HCT116 (cell line): ENCODE data around the gene CEP72.

ENCODE experiments used
- POLR2A ChIP-seq: IDR thresholded peaks from 2 replicates; pipeline ENCODE4 v1.7.0; 2011; ENCODE audit warnings: borderline replicate concordance; ENCODE audit not compliant: insufficient read depth, insufficient read length; ENCODE audit errors: extremely low read depth
- TF ChIP-seq, protein P1 (sequence below), 3 experiments: fragments of 200-600 bp in 1 of 3; sonication (generic) in 1 of 3; IDR thresholded peaks in 2 of 3; conservative IDR thresholded peaks in 1 of 3; 2 replicates each; pipeline ENCODE4 v1.5.1; 2012 to 2017; ENCODE audit warnings: low read depth in 2 of 3, low read length in 2 of 3, antibody characterized with exemption in 1 of 3, borderline replicate concordance in 1 of 3, control low read depth in 1 of 3, mild to moderate bottlenecking in 1 of 3, mixed read lengths in 1 of 3, mixed run types in 1 of 3, moderate library complexity in 1 of 3; ENCODE audit not compliant: insufficient read depth in 1 of 3
- TF ChIP-seq, protein P2 (sequence below): IDR thresholded peaks from 2 replicates; pipeline ENCODE4 v1.6.1; 2012
- TF ChIP-seq, protein P3 (sequence below): IDR thresholded peaks from 2 replicates; pipeline ENCODE4 v1.6.1; 2012; ENCODE audit warnings: low read depth
- TF ChIP-seq, protein P4 (sequence below): IDR thresholded peaks from 2 replicates; pipeline ENCODE4 v1.6.1; 2012

DNA sequence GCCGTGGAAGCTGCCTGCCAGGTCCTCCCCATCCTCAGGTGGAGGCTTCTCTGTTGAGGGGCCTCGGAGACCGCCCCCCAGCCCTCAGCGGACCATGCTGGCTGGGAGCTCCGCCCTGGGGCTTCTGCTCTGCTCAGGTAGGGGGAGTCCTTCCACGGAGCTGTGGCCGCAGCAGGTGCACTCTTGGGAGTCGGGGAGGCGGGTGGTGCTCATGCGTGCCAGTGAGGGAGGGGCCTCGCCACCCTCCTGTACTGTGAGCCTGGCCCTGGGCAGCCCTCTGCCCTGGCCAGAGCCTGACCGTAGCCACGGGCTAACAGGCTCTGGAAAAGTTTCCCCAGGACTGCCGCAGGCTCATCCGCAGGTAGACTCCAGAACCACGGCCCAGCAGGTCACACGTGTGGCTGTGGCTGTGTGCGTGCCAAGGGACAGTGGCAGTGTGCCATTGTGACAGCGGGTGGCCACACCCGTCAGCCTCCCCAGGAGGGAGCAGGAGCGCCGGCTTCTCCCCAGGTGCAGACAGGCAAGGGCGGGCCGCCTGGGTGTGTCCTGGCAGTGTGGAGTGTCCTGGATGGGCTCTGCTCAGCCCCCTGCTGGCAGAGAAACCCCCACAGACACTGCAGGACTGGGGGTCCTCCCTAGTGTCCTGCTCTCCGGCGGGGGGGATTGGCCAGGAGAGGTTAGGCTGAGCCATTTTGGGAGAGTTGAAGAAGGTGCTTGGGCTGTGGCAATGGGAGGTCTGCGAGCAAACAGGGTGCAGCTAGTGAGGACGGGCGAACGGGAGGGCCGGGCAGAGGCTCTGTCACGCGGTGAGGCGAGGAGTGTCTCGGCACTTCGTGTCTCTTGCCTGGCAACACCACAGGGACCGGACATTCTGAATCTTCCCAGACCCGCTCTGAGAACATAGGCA lies 51.5 kb downstream of the CEP72 start:
- TF ChIP-seq, protein P1, sequence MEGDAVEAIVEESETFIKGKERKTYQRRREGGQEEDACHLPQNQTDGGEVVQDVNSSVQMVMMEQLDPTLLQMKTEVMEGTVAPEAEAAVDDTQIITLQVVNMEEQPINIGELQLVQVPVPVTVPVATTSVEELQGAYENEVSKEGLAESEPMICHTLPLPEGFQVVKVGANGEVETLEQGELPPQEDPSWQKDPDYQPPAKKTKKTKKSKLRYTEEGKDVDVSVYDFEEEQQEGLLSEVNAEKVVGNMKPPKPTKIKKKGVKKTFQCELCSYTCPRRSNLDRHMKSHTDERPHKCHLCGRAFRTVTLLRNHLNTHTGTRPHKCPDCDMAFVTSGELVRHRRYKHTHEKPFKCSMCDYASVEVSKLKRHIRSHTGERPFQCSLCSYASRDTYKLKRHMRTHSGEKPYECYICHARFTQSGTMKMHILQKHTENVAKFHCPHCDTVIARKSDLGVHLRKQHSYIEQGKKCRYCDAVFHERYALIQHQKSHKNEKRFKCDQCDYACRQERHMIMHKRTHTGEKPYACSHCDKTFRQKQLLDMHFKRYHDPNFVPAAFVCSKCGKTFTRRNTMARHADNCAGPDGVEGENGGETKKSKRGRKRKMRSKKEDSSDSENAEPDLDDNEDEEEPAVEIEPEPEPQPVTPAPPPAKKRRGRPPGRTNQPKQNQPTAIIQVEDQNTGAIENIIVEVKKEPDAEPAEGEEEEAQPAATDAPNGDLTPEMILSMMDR (IDR thresholded peaks at IDR 0.05 in 2 of 3, conservative IDR thresholded peaks at IDR 0.05 in 1 of 3; ENCODE audit: borderline replicate concordance in 1 of 3, insufficient read depth in 1 of 3, low read depth in 2 of 3, low read length in 2 of 3) = peak in 1 of 3 experiments; percentile 11; a peak in 1 of 6 replicates
- TF ChIP-seq, protein P2, sequence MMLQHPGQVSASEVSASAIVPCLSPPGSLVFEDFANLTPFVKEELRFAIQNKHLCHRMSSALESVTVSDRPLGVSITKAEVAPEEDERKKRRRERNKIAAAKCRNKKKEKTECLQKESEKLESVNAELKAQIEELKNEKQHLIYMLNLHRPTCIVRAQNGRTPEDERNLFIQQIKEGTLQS = no peak
- TF ChIP-seq, protein P3, sequence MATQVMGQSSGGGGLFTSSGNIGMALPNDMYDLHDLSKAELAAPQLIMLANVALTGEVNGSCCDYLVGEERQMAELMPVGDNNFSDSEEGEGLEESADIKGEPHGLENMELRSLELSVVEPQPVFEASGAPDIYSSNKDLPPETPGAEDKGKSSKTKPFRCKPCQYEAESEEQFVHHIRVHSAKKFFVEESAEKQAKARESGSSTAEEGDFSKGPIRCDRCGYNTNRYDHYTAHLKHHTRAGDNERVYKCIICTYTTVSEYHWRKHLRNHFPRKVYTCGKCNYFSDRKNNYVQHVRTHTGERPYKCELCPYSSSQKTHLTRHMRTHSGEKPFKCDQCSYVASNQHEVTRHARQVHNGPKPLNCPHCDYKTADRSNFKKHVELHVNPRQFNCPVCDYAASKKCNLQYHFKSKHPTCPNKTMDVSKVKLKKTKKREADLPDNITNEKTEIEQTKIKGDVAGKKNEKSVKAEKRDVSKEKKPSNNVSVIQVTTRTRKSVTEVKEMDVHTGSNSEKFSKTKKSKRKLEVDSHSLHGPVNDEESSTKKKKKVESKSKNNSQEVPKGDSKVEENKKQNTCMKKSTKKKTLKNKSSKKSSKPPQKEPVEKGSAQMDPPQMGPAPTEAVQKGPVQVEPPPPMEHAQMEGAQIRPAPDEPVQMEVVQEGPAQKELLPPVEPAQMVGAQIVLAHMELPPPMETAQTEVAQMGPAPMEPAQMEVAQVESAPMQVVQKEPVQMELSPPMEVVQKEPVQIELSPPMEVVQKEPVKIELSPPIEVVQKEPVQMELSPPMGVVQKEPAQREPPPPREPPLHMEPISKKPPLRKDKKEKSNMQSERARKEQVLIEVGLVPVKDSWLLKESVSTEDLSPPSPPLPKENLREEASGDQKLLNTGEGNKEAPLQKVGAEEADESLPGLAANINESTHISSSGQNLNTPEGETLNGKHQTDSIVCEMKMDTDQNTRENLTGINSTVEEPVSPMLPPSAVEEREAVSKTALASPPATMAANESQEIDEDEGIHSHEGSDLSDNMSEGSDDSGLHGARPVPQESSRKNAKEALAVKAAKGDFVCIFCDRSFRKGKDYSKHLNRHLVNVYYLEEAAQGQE = no peak
- TF ChIP-seq, protein P4, sequence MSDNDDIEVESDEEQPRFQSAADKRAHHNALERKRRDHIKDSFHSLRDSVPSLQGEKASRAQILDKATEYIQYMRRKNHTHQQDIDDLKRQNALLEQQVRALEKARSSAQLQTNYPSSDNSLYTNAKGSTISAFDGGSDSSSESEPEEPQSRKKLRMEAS = no peak
- no peak for TF ChIP-seq POLR2A
